ENCODE measurements around the gene MPL. TPM values are rescaled to one million over a fixed set of nuclear protein-coding genes. Genes with fewer than 3 reads are reported as not detected.

MPL gene
- total and polyA plus RNA-seq, 2 of the 13 experiments (the other 11 are each of a cell fraction or from before 2014, with no cell fraction given), result not detected

DNA sequence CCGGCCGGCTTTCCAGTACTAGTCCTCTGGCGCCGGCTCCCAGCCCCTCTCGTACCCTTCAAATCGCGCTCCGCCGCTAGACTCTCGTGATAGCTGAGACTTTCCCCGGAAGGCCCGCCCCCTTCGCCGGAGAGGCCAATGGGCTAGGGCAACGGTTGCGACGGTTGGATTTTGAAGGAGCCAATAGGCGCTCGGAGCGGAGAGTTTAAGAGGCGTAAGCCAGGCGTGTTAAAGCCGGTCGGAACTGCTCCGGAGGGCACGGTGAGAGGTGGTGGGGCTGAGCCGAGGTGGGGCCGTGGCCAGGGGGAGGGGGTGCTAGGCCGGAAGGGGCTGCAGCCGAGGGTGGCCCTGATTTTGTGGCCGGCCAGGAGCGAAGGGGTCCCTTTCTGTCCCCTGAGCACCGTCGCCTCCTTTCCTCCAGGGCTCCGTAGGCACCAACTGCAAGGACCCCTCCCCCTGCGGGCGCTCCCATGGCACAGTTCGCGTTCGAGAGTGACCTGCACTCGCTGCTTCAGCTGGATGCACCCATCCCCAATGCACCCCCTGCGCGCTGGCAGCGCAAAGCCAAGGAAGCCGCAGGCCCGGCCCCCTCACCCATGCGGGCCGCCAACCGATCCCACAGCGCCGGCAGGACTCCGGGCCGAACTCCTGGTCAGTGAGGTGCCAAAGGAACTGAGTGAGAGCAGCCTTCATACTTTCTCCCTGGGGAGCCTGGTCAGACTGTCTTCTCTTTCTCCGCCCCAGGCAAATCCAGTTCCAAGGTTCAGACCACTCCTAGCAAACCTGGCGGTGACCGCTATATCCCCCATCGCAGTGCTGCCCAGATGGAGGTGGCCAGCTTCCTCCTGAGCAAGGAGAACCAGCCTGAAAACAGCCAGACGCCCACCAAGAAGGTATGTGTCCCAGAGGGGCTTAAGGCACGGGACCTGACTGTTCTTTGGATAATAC is 21.4 kb downstream of the MPL start, which contains the start of gene CDC20 (continued):
- TF ChIP-seq, protein P1, sequence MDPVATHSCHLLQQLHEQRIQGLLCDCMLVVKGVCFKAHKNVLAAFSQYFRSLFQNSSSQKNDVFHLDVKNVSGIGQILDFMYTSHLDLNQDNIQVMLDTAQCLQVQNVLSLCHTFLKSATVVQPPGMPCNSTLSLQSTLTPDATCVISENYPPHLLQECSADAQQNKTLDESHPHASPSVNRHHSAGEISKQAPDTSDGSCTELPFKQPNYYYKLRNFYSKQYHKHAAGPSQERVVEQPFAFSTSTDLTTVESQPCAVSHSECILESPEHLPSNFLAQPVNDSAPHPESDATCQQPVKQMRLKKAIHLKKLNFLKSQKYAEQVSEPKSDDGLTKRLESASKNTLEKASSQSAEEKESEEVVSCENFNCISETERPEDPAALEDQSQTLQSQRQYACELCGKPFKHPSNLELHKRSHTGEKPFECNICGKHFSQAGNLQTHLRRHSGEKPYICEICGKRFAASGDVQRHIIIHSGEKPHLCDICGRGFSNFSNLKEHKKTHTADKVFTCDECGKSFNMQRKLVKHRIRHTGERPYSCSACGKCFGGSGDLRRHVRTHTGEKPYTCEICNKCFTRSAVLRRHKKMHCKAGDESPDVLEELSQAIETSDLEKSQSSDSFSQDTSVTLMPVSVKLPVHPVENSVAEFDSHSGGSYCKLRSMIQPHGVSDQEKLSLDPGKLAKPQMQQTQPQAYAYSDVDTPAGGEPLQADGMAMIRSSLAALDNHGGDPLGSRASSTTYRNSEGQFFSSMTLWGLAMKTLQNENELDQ (CRISPR knock-in tag; IDR thresholded peaks at IDR 0.05; ENCODE audit: borderline replicate concordance), result no peak
- TF ChIP-seq ZZZ3 (CRISPR knock-in tag; IDR thresholded peaks at IDR 0.05; ENCODE audit: borderline replicate concordance) (no peak), ZEB1 (IDR thresholded peaks at IDR 0.05; ENCODE audit: insufficient replicate concordance, low read depth) (no peak), ZBTB38 (CRISPR knock-in tag; IDR thresholded peaks at IDR 0.05) (no peak), MTF1 (CRISPR knock-in tag; IDR thresholded peaks at IDR 0.05) (no peak), TSC22D2 (CRISPR knock-in tag; IDR thresholded peaks at IDR 0.05; ENCODE audit: borderline replicate concordance) (no peak), GATAD1 (CRISPR knock-in tag; IDR thresholded peaks at IDR 0.05) (peak; percentile 91), ZNF451 (CRISPR knock-in tag; IDR thresholded peaks at IDR 0.05) (0 out of 2 replicates have a peak, but pooled peaks have one; percentile 29), SRSF9 (IDR thresholded peaks at IDR 0.05; ENCODE audit: borderline replicate concordance, insufficient read depth, low read depth, low read length, poor library complexity, severe bottlenecking) (no peak), SATB2 (CRISPR knock-in tag; IDR thresholded peaks at IDR 0.05) (0 out of 2 replicates have a peak, but pooled peaks have one; percentile 46), CHD4 (IDR thresholded peaks at IDR 0.05; ENCODE audit: borderline replicate concordance, low read length) (no peak), ZNF501 (CRISPR knock-in tag; IDR thresholded peaks at IDR 0.05) (no peak), ZNF570 (CRISPR knock-in tag; IDR thresholded peaks at IDR 0.05; ENCODE audit: borderline replicate concordance) (no peak), AKAP8 (CRISPR knock-in tag; IDR thresholded peaks at IDR 0.05) (no peak), ZNF737 (CRISPR knock-in tag; IDR thresholded peaks at IDR 0.05; ENCODE audit: borderline replicate concordance) (no peak), SIN3B (IDR thresholded peaks at IDR 0.05; ENCODE audit: low read length) (peak; percentile 98)
- TF ChIP-seq, protein P2, sequence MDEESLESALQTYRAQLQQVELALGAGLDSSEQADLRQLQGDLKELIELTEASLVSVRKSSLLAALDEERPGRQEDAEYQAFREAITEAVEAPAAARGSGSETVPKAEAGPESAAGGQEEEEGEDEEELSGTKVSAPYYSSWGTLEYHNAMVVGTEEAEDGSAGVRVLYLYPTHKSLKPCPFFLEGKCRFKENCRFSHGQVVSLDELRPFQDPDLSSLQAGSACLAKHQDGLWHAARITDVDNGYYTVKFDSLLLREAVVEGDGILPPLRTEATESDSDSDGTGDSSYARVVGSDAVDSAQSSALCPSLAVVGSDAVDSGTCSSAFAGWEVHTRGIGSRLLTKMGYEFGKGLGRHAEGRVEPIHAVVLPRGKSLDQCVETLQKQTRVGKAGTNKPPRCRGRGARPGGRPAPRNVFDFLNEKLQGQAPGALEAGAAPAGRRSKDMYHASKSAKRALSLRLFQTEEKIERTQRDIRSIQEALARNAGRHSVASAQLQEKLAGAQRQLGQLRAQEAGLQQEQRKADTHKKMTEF (CRISPR knock-in tag; IDR thresholded peaks at IDR 0.05), result peak; percentile 17; the same call in 1 of the 2 replicates
- TF ChIP-seq, protein P3, sequence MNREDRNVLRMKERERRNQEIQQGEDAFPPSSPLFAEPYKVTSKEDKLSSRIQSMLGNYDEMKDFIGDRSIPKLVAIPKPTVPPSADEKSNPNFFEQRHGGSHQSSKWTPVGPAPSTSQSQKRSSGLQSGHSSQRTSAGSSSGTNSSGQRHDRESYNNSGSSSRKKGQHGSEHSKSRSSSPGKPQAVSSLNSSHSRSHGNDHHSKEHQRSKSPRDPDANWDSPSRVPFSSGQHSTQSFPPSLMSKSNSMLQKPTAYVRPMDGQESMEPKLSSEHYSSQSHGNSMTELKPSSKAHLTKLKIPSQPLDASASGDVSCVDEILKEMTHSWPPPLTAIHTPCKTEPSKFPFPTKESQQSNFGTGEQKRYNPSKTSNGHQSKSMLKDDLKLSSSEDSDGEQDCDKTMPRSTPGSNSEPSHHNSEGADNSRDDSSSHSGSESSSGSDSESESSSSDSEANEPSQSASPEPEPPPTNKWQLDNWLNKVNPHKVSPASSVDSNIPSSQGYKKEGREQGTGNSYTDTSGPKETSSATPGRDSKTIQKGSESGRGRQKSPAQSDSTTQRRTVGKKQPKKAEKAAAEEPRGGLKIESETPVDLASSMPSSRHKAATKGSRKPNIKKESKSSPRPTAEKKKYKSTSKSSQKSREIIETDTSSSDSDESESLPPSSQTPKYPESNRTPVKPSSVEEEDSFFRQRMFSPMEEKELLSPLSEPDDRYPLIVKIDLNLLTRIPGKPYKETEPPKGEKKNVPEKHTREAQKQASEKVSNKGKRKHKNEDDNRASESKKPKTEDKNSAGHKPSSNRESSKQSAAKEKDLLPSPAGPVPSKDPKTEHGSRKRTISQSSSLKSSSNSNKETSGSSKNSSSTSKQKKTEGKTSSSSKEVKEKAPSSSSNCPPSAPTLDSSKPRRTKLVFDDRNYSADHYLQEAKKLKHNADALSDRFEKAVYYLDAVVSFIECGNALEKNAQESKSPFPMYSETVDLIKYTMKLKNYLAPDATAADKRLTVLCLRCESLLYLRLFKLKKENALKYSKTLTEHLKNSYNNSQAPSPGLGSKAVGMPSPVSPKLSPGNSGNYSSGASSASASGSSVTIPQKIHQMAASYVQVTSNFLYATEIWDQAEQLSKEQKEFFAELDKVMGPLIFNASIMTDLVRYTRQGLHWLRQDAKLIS (CRISPR knock-in tag; IDR thresholded peaks at IDR 0.05), result no peak
- TF ChIP-seq, protein P4, sequence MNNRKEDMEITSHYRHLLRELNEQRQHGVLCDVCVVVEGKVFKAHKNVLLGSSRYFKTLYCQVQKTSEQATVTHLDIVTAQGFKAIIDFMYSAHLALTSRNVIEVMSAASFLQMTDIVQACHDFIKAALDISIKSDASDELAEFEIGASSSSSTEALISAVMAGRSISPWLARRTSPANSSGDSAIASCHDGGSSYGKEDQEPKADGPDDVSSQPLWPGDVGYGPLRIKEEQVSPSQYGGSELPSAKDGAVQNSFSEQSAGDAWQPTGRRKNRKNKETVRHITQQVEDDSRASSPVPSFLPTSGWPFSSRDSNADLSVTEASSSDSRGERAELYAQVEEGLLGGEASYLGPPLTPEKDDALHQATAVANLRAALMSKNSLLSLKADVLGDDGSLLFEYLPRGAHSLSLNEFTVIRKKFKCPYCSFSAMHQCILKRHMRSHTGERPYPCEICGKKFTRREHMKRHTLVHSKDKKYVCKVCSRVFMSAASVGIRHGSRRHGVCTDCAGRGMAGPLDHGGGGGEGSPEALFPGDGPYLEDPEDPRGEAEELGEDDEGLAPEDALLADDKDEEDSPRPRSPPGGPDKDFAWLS (CRISPR knock-in tag; IDR thresholded peaks at IDR 0.05; ENCODE audit: borderline replicate concordance), result no peak

Measured in HepG2 (cell line).